GM18507 (cell line): ENCODE measurements around the gene ADGRB2.

Experiments used
- DNase-seq: peaks from one replicate; pipeline ENCODE4 v3.0.0; 2011; ENCODE audit warnings: low read depth; ENCODE audit not compliant: insufficient read length; ENCODE audit errors: extremely low spot score
- FAIRE-seq: peaks from 2 replicates; lab custom pipeline; 2011; peaks lifted over from hg19 to GRCh38; lab: Jason Lieb, UNC

Gene ADGRB2

GRCh38 chr1:31784356-31785019 is 20.3 kb upstream of the ADGRB2 start:
- DNase-seq, result no peak
- FAIRE-seq, result no peak

DNA sequence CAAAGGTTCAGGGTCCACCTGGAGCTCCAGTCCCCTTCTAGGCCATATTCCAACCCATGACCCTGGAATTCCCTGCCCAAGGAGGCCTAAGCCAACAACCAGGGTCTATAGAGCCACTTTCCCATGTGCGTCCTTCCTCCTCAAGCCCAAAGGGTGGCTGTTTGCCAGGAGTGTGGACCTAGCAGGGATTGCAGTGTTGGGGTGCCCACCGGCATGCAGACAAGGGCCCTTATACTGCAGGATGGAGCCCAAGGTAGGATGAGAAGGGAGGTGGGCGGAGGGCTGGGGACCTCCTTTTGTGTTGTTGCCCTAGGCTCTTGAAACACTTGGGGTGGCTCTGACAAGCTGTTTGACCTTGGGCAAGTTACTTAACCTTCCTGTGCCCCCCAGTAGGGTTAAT is 19.7 kb upstream of the ADGRB2 start:
- DNase-seq (no peak), FAIRE-seq (no peak)

- DNase-seq (no peak), FAIRE-seq (no peak)
These were observed 18.6 kb upstream of the ADGRB2 start for GRCh38 chr1:31782421-31783410.

GRCh38 chr1:31781756-31782371 is 17.7 kb upstream of the ADGRB2 start:
- FAIRE-seq (no peak), DNase-seq (no peak)

DNA sequence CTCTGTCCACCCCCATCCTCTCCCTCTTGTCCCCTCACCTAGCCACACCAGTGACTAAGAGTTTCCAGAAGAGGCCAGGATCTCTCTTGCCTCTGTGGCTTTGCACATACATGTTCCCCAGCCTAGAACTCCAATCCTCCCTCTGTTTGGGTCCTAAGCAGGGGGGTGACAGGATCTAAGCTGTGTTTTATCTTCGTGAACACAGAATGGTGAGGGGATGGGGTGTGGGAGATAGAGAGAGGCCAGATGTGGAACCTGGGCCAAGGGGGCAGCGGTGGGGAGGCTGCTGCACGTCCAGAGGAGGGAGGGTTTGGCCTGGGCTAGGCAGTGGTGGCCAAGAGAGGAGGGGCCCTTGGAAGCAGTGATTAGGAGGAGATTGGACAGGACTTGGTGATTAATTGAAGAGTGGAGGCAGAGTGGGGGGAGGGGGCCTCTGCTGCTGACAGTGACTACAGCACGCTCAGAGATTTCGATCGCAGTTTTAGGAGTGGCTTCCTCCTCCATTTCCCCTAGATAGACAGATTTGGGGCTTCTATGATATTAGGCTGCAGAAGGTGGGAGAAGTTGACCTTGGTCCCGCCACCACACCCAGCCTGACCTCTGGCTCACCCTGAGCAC is 17.1 kb upstream of the ADGRB2 start:
- no peak for DNase-seq
- no peak for FAIRE-seq

GRCh38 chr1:31780632-31781031 is 16.5 kb upstream of the ADGRB2 start:
- DNase-seq, result no peak
- FAIRE-seq, result no peak

- FAIRE-seq (no peak), DNase-seq (no peak)
These were observed 15.5 kb upstream of the ADGRB2 start for GRCh38 chr1:31779687-31780086.

DNA sequence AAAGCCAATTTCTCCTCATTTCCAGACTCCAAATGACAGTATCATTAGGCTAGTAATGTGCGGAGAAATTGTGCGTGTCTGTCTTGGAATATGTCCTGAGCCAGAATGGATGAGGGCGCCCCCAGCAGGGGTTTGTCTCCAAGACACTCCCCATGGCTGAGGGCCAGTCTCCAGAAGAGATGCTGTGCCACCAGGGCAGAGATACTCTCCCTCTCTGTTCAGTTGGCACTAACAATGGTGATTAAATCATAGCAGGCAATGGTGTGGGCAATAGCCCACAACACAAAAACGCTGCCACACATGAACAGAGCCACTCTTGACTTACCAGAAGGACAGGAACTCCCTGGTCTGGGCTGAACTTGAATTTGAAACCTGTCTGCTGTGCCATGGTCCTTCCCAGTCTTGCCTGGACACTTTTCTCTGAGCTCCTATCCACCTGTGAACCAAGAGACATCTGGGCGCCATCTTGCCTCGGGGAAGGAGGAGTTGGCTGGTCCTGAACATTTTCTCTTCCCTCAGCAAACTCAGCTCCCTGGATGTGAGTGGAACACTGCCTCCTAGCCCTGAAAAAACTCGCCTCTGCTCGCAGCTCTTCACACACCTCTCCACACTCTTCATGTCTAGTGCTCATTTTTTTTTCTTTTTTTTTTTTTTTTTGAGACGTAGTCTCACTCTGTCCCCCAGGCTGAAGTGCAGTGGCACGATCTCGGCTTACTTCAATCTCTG is 14.8 kb upstream of the ADGRB2 start:
- no peak for FAIRE-seq

DNA sequence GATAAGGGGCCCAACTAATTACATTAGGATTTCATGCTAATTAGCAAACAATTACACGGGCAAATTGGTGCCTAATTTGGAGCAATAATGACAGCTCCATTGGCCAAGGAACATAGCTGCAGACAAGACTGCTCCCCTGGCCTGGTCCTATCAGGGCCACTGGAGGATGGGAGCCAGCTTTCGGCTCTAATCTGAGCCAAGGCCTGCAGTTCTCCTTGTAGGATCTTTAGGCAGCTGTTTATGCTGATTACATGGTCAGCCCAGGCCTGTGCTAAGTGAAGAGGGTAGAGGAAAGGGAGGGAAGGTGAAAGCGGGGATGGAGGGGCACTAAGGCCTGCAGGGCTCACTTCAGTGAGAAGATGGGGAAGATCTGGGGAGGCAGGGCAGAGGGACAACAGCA is 12.4 kb upstream of the ADGRB2 start:
- FAIRE-seq (no peak), DNase-seq (no peak)

More for the DNA sequence above, 14.8 kb upstream of the ADGRB2 start:
- no peak for DNase-seq

GRCh38 chr1:31776032-31776431 is 11.9 kb upstream of the ADGRB2 start:
- no peak for FAIRE-seq
- no peak for DNase-seq

GRCh38 chr1:31775210-31775999 is 11.3 kb upstream of the ADGRB2 start:
- DNase-seq (no peak), FAIRE-seq (no peak)

- FAIRE-seq, result no peak
- DNase-seq, result no peak
These were observed 10.4 kb upstream of the ADGRB2 start for GRCh38 chr1:31774495-31774894.

- no peak for DNase-seq
- no peak for FAIRE-seq
These were observed 9.7 kb upstream of the ADGRB2 start for GRCh38 chr1:31773861-31774260.

DNA sequence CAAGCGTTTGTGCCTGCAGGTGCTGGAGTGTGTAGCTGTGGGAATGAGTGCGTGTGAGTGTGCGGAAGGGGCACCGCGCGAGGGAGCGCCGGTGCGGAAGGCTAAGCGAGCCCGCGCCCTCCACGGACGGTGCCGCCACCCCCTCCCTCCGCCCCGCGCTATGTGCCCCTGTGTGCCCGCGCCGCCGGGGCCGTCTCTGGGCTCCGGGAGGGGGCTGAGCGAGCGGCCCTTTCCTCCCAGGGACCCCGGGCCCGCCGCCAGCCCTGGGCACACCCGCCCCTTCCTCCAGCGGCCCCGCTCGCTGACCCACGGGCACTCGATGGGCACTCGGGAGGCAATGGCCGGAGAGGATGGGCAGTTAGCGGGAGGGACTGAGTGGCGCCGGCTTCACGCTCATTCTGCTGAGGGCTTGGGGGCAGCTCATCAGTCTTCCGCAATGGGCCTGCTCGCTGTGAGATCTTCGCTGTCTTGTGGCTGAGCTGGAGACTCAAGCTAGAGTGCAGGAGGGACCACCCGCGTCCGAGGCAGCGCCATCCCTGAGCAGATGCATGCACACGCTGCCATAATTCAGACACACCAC is 8.6 kb upstream of the ADGRB2 start:
- no peak for FAIRE-seq
- DNase-seq, result no peak

- DNase-seq (no peak), FAIRE-seq (no peak)
These were observed 7.9 kb upstream of the ADGRB2 start for GRCh38 chr1:31771891-31772668.

GRCh38 chr1:31769720-31770390 is 5.7 kb upstream of the ADGRB2 start:
- no peak for FAIRE-seq
- DNase-seq, result no peak
